HG03103 (cell line): ENCODE measurements around the gene KPNA1.

Source experiments
- ATAC-seq: cut with Tn5 transposase; IDR thresholded peaks from one replicate; pipeline ENCODE4 v1.9.1; 2021; ENCODE audit warnings: low read depth; ENCODE audit not compliant: unreplicated experiment

Gene KPNA1

DNA sequence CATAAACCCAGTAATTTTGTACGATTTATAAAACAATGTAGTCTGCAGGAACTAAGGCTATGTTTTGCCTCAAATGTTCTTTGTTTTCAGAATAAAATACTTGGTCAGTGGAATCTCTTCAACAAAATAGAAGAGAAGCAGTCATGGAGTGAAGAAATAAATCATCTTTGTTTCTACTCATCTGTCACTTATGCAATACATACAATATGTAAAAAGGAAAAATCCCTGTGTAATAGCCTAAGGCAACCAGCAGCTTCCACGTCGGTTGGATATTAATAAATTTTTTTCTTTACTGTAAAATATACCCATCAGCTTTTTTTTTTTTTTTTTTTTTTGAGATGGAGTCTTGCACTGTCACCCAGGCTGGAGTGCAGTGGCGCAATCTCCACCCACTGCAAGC lies 93.6 kb downstream of the KPNA1 start:
- no peak for ATAC-seq

DNA sequence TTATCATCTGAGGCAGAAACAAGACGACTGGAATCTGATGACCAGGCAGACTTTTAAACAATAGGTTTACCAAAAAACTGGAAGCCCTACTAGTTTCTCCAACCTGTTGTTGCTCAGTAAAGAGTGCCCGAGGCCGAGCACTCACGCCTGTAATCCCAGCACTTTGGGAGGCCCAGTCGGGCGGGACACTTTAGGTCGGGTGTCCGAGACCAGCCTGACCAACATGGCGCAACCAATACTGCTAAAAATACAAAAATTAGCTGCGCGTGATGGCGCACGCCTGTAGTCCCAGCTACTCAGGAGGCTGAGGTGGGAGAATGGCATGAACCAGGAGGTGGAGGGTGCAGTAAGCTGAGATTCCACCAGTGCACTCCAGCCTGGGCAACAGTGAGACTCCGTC lies 97.8 kb downstream of the KPNA1 start:
- no peak for ATAC-seq

DNA sequence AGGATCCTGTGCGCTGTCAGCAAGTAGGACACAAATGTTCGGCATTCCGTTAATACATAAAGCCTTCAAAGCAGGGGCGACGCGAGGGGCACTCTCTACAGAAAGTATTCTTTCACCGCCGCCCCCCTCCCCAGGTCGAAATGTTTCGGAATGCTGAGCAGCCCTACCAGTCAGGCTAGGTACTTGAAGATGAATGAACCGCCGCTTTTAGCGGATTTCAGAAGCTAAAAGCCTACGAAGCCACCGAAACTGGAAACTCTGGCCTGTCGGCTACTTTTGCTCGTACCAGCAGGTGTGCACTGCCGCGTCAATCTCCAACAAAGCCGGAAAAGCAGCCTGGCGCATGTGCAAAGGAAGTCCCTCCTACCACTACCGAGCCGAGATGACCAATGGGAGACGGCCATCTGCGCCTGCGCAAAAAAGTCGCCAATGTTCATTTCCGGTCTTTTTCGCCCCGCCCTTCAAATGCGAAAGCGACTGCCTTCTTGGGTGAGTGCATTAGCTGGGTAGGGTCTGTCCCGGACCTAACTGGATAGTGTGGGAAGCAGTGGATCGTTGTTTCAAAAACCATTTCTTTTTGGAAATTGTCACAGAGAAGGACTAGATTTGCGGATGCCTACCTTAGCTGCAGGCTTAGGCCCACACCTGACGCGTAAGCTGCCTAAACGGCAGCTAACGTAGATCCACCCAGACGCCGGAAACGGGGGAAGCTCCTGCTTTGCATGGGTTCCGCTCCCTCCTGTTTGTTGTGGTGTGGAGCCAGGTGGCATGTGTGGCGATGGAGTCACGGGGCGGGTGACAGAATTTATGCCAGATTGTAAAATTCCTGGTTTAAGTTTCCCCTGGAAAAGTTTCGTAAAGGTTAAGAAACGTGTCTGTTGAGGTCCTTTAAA lies 98.7 kb downstream of the KPNA1 start, which contains the start of gene WDR5B:
TSS of gene WDR5B (minus strand) at position 301 of the 893 bp plus-strand sequence. CDS start 534 bp downstream, outside the sequence.
- peak; percentile 81 for ATAC-seq

DNA sequence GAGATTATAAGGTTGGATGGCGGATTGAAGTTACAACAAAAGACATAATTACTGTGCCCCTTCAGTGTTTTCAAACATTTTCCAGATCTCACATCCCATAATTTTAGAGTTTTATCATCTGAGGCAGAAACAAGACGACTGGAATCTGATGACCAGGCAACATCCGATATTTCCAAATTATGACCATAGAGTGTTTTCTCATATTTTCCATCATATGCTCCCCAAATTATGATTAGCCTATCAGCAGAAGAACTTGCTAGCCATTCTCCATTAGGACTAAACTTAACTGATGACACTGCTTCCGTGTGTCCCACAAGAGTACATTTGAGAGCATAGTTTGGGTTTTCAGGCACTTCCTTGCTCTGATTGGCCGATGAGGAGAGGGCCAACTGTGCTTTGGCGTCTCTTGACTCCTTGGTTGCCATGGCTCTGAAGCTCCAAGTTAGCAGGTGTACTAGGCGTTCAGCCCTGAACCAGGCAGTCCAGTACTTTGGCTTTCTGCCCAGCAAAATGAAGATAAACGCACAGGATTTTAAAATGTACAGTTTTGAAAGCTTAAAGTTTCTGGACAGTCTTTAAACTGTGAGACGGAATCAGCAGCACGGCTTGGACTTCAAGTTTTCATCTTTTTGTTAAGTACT lies 99.5 kb downstream of the KPNA1 start:
- peak; percentile 41 for ATAC-seq

DNA sequence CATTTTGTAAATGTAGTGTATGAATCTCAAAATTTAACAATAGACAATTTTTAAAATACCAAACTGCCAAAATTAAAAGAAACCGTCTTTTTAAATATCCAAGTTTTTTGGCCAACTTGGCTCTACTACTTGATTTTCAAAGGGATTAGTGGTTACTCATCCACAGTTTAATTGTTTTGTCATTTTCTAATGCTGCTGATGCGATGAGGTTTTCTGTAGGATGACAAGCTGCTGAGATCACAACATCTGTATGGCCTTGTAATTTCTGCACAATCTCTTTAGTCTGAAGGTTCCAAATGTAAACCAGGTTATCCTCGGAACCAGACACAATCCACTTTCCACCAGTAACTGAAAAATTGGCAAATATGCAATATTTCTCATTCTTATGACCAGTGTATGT lies 100.3 kb downstream of the KPNA1 start:
- no peak for ATAC-seq

DNA sequence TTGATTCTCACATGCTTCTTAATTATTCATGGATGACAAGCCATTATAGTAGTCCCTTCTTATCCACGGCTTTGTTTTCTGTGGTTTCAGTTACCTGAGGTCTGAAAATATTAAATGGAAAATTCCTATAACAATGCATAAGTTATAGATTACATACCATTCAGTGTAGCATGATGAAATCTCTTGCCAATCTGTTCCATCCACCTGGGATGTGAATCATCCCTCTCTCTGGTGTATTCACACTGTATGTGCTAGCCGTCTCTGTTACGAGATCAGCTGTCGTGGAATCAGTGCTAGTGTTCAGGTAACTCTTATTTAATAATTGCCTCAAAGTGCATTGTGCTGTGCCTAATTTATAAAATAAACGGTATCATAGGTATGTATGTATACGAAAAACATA lies 104.1 kb downstream of the KPNA1 start:
- no peak for ATAC-seq

DNA sequence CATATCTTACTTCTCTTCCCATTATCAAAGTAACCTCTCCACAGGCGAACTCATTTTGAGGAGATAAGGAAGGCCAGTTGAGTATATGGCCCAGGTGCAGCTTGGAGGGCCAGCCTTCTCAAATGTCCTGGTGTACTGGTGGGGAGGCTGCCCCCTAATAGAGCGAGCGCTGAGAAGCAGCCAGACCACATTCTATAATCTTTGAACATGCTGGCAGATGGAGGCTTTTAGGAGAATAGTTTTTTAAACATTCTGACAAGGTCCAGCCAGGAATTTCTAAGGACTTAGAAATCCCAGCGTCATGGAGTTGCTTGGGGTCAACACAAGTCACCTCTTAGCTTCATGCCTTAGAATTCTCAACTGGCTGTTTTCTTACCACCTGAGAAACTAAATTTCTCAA lies 104.6 kb downstream of the KPNA1 start:
- no peak for ATAC-seq

DNA sequence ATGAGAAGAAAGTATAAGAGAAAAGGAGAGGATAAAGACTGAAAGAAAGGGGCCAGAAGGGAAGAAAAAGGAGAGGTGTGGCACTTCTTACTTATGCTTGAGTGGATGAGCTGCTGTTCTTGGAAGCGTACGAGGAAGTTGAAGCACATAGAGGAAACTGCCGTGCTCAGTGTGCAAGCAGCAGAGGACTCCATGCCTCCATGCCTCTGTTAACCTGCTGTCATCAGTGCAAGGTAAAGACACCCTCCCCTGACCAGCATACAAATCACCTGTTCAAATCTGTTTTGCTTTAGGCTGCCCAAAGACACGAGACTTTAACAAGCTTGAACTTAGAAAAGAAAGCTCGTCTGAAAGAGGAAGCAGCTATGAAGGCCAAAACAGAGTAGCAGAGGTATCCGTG lies 105.3 kb downstream of the KPNA1 start:
- ATAC-seq, result no peak

DNA sequence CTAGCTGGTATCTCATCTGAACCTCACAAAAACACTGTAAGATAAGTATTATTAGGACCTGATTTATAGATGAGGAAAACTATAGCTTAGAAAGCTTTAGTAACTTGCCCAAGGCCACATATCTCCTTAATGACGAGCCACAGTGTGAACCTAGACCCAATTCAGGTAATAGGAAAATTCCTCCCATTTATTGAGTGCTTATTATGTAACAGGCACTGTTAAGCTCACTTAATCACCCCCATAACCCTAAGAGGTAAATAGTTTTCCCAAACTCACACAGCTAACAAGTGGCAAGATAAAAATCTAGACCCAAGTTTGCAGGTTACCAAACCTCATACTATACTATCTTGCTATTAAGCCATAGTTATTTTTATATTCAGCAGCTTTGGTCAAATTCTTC lies 106.8 kb downstream of the KPNA1 start:
- no peak for ATAC-seq

DNA sequence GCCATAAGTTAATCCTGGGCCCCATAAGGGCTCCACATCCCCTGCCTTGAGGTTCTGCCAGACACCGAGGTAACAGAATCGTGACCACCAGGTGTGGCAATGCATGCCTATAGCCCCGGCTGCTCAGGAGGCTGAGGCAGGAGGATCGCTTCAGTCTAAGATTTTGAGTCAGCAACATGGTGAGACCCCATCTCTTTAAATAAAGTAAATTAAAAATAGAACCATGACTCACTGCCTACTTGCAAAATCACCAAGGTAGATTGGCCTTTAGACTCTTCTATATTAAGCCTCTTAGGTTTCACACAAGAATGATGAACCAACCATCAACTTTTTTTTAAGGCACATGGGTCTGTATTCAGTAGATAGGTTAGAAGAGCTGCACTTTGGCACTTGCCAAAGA lies 108.5 kb downstream of the KPNA1 start:
- no peak for ATAC-seq

DNA sequence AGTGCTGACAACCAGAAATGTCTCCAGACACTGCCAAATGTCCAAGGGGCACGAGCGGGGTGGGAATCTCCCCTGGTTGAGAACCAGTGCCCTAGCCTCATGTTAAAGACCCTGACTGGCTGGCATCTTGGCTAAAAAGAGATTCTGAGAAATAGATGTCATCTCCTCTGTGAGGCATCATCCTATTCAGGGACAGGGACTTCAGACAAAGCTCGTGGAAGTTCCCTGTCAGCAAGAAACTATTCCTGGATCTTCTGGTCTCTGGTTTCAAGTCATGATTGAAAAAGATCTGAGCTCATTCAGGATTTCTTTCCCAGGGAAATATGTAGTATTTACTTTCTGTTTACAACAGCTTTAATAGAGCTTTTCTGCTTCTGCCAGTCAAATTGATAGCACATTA lies 109.7 kb downstream of the KPNA1 start:
- ATAC-seq, result no peak

DNA sequence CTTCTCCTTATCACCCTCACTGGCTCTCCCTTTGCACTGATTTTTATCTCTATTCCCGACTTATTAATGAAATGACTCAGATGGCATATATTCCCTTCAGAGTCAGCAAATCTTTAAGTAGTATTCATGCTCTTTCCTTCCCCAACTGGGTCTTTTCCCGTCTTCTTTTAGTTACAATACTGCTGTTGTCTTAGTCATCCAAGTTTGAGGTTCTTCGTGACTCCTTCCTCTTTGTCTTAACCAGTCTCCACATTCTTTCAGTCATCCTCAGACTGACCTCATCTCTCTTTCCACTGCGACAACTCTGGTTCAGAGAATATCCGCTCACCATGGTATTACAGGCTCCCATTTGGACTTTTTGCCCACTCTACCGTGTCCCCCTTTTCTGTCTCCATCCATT lies 111.2 kb downstream of the KPNA1 start:
- ATAC-seq, result no peak

DNA sequence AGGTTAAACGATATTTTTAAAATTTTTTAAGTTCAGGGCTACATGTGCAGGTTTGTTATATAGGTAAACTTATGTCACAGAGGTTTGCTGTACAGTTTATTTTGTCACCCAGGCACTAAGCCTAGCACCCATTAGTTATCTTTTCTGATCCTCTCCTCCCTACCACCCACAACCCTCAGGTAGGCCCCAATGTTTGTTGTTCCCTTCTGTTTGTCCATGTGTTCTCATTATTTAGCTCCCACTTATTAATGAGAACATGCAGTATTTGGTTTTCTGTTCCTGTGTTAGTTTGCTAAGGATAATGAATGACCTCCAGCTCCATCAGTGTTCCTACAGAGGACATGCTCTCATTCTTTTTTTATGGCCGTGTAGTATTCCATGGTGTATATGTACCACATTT lies 115.8 kb downstream of the KPNA1 start:
- no peak for ATAC-seq

DNA sequence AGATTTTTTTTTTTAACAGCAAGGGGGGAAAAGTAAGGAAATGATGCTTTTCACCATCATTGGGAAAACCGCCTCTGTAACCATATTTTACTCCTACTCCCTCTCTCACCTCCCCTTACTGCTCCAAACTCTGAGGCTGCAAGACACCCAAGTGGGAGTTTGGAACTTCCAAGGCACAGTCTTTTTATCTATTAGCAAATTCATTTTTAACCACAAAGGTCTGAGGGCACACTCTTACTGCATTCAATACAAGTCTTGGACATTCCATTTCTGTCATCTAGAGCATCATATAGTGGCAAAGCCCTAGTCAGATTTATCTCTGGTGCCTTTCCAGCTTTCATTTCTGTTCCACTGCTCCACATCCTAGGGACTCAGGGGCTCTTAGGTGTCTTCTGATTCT lies 117.5 kb downstream of the KPNA1 start:
- ATAC-seq, result no peak

DNA sequence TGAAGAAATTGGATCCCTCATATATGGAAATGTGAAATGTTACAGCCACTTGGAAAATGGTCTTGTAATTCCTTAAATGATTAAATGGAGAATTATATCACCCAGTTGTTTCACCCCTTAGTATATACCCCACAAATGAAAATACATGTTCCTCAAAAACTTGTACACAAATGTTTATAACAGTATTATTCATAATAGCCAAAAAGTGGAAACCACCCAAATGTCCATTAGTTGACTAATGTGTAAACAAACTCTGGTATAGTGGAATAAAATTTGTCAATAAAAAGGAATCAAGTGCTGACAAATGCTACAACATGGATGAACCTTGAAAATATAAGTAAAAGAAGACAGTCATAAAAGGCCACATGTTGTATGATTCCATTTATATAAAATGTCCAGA lies 118.2 kb downstream of the KPNA1 start:
- ATAC-seq, result no peak

DNA sequence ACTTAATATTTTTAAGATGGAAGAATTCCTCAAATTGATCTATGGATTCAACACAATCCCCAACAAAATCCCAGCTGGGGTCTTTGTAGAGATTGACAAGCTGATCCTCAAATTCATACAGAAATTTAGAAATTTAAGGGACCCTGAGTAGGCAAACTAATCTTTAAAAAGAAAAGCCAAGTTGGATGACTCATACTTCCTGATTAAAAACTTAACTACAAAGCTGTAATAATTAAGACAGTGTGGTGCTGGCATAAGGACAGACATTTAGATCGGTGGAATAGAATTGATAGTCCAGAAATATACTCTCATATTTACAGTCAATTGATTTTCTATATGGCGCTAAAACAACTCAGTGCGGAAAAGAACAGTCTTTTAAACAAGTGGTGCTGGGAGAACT lies 119.2 kb downstream of the KPNA1 start:
- ATAC-seq, result no peak

DNA sequence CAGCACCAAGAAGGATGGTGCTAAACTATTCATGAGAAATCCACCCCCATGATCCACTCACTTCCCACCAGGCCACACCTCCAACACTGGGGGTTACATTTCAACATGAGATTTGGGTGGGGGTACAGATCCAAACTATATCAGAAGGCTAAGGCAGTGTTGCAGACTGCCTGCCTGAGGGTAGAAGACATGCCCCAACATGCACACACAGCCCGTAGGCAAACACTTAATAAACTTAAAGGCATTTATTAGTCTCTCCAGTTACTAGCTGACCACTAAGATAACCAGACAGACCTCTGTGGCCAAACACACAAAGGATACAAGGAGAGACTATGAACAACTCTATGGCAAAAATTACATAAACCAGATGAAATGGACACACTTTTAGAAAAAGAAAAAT lies 120.6 kb downstream of the KPNA1 start:
- ATAC-seq, result no peak

DNA sequence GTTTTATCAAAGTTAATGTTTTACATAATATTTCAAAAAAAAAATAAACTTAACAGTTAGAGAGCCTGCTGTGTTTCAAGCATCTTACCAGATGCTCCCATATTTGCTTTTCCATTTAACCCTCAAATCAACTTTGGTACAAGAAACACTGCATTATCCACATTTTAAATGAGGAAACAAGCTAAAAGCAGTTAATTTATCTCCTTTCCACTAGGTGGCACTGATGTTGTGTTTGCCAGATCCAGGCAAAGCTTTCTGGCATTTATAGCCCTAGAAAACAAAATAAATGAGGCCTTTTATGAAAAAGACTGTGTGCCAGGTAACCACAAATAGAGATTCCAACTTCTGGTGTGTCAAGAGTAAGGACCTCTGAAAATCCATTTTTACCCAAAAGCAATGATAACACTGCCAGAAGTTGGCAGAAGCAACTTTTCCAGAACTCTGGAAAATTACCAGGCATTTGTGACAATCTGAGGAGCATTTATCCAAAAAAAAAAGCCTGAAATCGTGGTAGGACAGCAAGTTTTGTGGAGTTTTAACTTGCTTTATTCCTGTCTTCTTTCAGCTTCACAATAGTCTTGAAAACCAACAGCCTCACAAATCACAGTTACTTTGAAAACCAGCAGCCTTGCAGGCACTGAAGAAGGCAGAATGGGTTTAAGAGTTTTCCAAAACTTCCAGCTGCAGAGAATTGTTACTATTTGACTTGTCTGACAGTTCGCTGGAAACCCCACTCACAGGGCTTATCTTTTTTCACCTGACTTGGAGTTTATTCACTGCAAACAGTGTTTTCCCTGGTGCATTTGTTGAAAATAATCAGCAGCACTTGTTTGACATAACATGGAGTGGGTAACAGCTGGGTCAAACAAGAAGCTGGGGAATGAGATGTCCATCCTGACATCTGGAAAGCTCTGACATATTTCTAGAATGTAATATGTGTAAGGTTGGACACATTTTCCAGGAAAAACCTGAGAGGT lies 121.6 kb downstream of the KPNA1 start:
- ATAC-seq, result no peak

DNA sequence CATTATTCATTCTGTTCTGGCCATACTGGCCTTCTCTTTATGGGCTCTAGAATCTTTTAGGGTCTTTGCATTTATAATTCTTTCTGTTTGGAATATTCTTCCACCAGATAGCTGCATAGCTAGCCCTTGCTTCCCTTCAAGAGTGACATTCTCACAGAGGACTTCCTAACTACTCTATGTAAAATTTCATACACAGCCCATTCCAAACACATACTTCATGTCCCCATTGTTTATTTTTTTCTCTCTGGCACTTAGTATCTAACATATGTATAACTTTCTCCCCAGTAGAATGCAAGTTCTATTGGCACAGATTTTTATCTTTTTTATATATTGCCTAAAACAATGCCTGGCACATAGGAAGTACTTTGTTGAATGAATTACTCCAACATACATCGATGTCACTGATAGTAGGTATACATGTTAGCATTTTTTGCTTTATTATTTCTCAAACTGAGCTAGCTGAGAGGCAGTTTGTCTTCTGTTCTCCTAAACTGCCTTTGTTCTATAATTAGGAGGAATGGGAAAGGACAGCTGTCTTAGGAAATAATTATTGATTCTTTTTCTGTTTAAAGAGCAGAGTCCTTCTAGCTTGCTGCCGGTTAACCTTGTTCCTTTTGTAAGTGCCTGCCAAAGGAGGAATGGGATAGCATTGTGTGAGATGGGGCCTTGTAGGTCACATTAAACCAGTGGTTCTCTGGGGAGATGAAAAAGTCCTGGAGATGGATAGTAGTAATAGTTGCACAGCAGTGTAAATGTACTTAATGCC lies 122.9 kb downstream of the KPNA1 start:
- ATAC-seq, result no peak

DNA sequence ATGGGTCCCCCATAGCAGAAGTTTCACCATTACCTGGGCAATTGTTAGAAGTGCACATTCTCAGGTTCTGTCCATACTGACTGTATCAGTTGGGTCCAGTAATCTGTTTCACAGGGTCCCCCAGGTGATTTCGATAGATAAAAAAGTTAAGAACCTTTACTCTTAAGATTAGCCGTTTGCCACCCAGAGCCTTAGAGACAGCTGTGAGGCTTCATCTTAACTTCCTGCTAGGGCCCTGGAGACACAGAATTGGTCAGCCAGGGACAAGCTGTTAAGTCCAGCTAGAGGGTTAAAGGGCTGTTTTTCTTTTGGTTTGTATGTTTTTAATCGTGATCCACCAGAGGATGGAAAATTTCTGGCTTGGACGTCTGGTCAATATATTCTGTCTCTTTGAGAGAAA lies 124.1 kb downstream of the KPNA1 start:
- ATAC-seq, result no peak
